ENCODE results near the gene ETS1. TPM values are rescaled to one million over a fixed set of nuclear protein-coding genes. Genes with fewer than 3 reads are reported as not detected.
A peak's percentile ranks its signal among the peaks of the same experiment; 100 is the strongest.

Gene ETS1
- total RNA-seq, 1 donor, result 35.5 TPM

DNA sequence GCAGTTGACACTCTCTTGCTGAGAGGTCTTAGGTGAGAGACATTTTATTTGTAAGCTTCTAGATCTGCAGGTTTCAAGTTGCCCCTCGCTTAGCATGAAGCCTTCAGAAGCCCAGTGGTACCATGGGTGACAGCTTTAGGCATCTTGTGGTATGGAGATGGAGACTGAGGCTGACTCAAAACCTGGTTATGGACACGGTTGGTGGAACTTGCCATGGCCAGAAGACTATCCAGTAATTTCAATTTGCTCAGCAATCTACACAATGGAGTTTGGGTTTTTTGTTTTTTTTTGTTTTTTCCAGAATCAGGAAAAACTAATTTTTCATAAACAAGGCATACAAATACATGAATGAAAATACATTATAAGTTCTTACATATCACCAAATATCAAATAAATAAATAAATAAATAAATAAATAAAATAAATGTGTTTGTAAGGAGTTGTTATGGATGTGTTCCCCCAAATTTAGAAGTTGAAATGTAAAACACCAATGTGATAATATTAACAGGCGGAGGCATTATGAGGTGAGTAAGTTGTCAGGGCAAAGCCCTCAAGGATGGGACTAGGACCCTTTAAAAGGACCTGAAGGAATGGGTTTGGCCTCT is 22.6 kb downstream of the ETS1 start:
- TF ChIP-seq, protein P1, sequence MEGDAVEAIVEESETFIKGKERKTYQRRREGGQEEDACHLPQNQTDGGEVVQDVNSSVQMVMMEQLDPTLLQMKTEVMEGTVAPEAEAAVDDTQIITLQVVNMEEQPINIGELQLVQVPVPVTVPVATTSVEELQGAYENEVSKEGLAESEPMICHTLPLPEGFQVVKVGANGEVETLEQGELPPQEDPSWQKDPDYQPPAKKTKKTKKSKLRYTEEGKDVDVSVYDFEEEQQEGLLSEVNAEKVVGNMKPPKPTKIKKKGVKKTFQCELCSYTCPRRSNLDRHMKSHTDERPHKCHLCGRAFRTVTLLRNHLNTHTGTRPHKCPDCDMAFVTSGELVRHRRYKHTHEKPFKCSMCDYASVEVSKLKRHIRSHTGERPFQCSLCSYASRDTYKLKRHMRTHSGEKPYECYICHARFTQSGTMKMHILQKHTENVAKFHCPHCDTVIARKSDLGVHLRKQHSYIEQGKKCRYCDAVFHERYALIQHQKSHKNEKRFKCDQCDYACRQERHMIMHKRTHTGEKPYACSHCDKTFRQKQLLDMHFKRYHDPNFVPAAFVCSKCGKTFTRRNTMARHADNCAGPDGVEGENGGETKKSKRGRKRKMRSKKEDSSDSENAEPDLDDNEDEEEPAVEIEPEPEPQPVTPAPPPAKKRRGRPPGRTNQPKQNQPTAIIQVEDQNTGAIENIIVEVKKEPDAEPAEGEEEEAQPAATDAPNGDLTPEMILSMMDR (IDR thresholded peaks at IDR 0.05; ENCODE audit: insufficient read depth, low read length), result no peak
- H3K4me3 ChIP-seq (ENCODE audit: low read depth, low read length), result no peak overlapping the region
- DNase-seq (ENCODE audit: low read depth), result no peak

DNA sequence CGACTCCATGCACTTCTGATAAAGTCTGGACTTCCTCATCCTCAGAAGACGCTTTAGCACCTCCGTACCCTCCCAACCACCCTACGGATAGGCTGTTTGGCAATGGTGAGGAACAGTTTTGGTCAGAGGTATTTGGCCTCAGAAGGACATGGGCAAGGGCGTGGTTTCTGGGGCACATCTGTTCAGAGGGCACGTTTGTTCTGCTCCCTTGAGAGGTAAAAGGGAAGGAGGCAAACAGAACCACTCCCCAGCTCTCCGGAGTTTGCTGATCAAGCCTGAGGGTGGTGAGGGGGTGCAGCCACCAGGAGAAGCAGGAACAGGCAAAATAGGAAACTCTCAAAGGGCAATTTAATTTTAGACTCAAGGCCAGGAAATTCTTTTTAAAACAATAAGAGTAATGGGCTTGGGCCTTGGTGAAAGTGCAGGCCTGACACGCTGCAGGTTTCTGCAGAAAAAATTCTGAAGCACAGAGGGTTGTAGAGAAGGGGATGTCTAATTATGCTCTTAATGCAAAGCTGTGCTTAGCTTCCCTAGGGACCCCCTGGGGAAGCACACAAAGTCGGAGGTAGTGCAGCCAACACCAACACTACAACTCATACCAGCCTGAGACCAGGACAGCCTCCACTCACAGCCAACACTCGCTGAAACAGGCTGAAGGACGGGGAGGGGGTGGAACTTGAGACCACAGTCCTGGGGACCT is 23.3 kb downstream of the ETS1 start:
- TF ChIP-seq, protein P1 (IDR thresholded peaks at IDR 0.05; ENCODE audit: insufficient read depth, low read length), result no peak
- DNase-seq (ENCODE audit: low read depth), result no peak
- H3K4me3 ChIP-seq (ENCODE audit: low read depth, low read length), result no peak overlapping the region

DNA sequence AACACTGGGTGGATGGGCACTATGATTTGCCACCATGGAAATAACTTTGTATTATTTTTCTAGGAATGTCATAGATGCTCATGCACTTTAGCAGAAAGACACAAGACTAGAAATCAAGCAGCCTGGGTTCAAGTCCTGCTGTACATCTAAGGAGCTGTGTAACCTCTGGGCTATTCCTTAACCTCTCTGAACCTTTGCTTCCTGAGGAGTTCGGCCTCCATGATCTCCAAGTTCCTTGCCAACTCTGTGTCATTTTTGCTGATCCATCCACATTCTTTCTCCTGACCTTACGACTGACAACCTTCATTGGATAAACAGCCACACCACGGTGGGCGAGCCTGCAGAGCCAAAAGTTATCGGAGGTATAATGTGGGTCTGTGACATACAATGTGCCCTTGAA is 24.1 kb downstream of the ETS1 start:
- no peak for DNase-seq (ENCODE audit: low read depth)
- TF ChIP-seq, protein P1 (IDR thresholded peaks at IDR 0.05; ENCODE audit: insufficient read depth, low read length), result no peak
- H3K4me3 ChIP-seq (ENCODE audit: low read depth, low read length), result no peak overlapping the region

DNA sequence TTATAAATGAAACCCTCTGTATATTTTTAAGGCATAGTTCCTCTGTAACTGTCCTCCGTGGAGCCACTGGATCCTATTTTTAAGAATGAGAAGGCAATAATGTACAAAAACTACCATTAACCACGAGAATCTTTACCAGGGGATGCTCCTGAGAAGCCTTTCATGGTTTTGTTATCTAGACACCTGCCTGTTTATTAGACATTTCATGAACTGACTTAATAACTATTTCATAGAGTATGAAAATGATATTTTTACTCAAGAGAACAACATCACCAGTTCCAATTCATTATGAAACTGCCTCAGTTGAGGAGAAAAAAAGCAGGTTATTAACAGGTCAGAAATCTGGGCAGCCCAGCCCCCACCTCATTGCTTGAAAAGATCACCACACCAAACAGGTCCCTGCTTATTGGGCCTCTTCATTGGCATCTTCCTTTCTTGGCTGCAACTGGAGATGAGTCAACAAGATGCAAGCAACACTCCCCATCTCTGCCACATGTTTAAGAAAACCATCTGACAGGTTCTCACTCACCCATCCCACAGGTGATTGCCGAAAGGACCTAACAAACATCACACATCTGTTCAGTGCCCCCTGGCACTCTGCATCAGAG is 27.8 kb downstream of the ETS1 start:
- H3K4me3 ChIP-seq (ENCODE audit: low read depth, low read length), result no peak overlapping the region
- peak; percentile 11 for DNase-seq (ENCODE audit: low read depth)
- TF ChIP-seq, protein P1 (IDR thresholded peaks at IDR 0.05; ENCODE audit: insufficient read depth, low read length), result no peak

DNA sequence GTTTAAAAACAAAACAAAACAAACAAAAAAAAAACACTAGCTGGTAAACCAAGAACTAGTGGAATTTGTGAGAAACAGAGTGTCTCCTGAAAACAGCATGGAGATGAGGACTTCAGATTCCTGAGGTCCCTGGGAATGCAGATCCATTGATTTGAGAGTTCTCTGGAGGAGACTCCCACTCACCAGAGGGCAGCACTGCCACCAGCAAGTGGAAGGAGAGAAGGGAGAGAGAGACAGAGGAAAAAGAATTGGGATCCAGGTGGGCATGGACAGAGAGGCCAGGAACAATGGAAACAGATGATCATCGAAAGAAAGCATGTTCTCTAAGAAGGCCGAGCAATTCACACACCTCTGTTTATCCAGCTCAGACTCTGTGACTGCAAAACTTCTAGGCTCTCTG is 31.8 kb downstream of the ETS1 start:
- no peak overlapping the region for H3K4me3 ChIP-seq (ENCODE audit: low read depth, low read length)
- DNase-seq (ENCODE audit: low read depth), result no peak
- TF ChIP-seq, protein P1 (IDR thresholded peaks at IDR 0.05; ENCODE audit: insufficient read depth, low read length), result peak; percentile 30

DNA sequence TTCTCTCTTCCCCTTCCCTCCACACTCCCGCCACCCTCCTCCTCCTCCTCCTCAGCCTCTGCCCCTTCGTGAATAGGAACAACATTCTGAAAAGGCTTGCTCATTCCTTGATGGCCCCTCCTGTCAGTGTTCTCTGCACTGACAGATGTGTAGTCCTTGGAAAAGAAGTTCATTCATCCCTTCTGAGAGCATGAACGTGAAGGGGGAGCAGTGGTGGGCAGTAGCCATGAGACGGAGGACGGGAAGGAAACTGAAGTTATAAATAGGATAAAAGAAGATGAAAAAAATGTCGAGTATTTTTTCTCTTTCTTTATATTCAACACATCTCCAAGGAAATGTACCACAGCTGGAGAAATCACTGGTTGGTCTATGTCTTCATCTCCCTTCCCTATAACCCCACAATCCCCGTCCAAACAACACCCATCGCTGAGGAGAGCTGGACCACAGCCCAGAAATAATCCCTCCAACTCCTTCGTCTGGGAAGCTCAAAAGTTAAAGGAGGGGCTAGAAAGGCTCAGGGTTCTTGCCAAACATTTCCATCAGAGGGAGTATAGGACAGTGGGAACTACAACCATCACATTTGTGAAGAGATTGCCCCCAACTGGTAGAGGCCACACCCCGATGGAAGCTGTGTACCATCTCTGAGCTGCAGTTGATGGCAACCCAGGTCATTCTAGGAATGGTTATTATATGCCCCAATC is 33.5 kb downstream of the ETS1 start:
- peak; percentile 58 for DNase-seq (ENCODE audit: low read depth)
- TF ChIP-seq, protein P1 (IDR thresholded peaks at IDR 0.05; ENCODE audit: insufficient read depth, low read length), result peak; percentile 21

More for the DNA sequence above, 33.5 kb downstream of the ETS1 start:
- no peak overlapping the region for H3K4me3 ChIP-seq (ENCODE audit: low read depth, low read length)

All from fibroblast of the aortic adventitia (primary cell).